CD4-positive, alpha-beta T cell treated with Interleukin-15 for 4 hours (primary cell): ENCODE measurements around the gene USP3.

ENCODE experiments used
- DNase-seq: peaks from one replicate; pipeline ENCODE4 v3.0.0-alpha.2; 2020; ENCODE audit warnings: low spot score

USP3 gene

DNA sequence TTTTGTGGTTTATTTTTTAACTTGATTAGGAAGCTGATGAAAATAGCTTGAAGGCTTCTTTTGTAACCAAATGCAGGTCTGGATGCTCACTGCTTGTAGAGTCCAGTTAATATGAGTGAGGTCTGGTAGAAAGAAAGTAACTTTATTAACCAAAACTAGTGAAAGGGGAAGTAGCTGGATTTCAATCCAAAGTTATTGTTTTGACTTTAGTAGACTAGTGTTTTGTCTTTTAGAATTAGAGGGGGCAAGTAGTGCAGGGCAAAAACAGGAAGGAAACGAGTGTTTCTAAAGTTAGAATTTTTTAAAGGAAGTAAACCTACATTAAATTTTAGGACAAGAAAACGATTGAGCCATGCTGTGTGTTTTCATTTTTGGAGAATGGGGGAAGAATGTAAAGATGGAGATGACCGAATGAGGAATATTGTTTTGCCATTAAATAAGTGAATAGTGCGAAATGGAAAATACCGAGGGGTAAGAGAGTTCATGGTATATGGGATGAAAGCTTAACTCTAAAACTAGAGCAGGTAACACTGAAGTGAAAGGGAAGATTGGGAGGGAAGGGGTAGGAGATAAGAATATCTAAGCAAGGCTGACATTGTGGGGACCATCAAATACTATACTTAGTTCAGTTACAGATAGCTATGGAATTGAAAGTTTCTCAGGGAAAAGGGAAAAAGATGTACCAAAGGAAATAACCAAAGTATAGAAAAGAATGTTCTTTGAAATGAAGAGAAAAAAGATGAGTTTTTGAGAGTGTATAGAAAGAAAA is 40.0 kb downstream of the USP3 start:
- DNase-seq, result no peak

DNA sequence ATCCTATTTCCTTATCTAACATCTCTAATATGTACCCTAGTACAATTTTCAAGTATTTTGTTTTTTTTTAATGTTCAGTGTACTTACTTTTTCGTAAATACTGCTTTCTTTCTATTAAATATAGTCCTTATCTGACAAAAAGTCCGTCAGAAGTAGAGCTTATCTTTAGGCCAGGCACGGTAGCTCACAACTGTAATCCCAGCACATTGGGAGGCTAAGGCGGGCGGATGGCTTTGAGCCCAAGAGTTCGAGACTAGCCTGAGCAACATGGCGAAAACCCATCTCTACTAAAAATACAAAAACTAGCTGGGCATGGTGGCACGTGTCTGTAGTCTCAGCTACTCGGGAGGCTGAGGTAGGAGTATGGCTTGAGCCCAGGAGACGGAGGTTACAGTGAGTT is 41.1 kb downstream of the USP3 start:
- DNase-seq, result no peak

DNA sequence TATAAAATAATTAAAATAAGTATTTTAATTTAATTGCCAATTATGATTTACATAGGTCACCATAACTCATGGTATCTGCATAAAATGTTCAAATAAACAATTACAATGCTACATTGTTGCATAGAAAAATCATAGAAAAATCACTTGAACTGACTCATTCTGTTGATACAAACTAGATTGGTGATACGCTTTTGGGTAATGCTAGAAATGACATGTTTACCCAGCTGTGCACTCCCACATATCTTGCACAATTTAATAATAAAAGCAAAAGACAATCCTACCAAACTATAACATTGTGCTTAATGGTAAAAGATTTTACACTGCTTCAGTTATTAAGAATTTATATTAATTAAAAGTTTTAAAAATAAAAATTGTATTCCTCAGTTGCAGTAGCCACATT is 47.0 kb downstream of the USP3 start:
- no peak for DNase-seq

DNA sequence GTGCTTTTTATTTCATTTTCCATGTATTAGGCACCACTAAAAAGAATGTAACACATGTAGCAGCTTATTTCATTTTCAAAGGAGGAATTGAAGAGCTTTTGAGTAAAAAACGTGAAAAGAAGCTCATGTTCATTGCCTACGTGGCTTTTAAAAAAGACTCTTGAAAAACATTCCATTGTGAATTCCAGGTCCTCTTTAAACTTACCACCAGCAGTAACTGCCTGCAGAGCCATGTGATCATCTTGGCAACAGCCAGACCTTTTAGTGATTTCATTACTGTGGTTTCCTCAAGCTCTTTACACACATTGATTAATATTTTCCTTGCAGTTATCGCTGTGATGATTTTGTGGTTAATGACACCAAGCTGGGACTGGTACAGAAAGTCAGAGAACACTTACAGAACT is 49.0 kb downstream of the USP3 start:
- peak; percentile 14 for DNase-seq

DNA sequence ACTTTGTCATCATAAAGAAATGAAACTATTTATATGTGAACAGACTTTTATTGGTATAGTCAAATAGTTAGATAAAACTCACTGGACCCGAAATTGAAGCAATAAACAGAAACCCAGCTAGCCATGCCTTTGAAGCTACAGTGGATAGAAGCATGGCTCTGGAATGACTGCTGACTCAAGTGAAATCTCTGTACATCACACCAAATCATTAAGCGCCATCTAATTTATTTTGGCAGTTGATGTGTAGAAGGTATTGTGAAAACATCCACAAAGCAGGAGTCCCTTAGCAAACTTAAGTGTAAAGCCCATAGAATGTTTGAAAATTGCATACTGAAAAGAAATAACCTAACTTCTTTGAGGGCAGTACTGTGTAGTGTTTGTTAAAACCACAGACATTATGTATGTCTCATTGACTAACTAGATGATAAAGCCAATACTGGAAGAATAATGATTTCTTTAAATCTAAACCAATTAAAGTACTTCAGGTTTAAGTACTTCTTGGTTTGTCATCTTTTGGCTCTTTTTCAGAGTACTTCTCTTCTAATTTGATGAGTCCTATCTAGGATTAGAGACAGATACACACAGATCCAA is 50.0 kb downstream of the USP3 start:
- DNase-seq, result no peak

DNA sequence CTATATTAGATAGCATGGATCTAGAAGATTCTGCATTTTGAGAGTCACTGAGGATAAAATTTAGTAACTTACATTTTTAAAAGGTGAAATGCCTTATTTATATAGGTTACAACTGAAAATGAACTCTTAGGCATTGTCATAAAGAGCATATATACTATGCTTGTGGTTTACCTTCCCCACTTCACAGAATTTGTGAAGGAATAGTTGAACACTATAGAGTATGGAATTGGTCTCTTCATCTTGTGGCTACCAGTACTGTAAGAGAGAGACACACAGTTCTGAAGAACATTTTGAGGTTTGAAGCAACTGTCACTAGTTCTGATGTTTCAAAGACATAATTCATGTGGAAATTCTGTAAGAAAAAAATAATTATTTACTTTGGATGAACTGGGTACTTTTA is 51.1 kb downstream of the USP3 start:
- DNase-seq, result no peak

DNA sequence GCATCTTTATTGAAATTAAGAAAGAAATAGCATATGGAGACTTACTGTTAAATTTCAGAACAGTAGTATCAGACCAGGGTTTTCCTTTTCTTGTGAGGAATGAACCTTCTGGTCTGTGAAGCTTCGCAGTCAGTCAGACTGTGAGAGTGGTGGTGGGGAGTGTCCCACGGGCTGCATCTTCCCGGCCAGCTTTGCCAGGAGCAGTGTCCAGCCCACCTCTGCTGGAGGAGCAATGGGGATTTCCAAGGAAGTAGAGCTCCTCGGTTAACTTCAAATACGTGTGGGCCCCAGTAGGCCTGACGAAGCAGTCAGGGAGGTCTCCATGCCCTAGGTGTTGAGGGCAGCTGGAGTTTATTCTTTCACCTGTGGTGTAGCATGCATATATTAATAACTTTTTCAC is 51.9 kb downstream of the USP3 start:
- DNase-seq, result no peak

DNA sequence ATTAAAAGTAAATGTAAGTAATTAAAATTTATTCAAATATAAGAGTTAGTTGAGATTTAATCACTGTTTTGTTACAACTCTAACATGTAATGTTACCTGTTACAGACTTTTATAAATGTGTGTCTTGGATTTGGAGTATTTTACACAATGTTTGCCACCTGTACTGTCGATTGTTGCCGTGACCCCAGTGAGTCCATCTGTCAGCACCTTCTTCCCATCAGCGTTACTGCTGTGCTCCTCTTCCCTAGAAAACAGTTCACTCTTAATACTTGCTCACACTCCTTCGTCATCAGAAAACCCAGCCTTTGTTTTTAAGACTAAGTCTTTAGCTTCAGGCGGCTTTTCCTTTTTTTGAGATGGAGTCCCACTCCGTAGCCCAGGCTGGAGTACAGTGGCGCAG is 52.3 kb downstream of the USP3 start:
- no peak for DNase-seq

DNA sequence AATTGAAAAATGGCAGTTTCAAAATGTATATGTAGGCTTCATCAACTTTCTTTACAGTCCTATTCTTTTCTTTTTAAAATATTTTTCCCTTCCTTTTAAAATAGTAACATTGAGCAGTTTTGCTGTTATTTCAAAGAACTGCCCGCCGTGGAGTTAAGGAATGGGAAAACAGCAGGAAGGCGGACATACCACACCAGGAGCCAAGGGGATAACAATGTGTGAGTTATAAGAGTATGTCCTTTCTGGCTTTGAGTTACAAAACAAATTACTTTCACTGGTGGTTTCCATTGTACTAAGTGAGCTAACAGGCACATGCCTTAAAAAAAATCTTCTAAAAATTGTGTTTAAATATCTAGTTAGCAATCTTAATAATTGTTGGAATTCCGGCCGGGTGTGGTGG is 55.4 kb downstream of the USP3 start:
- DNase-seq, result no peak

DNA sequence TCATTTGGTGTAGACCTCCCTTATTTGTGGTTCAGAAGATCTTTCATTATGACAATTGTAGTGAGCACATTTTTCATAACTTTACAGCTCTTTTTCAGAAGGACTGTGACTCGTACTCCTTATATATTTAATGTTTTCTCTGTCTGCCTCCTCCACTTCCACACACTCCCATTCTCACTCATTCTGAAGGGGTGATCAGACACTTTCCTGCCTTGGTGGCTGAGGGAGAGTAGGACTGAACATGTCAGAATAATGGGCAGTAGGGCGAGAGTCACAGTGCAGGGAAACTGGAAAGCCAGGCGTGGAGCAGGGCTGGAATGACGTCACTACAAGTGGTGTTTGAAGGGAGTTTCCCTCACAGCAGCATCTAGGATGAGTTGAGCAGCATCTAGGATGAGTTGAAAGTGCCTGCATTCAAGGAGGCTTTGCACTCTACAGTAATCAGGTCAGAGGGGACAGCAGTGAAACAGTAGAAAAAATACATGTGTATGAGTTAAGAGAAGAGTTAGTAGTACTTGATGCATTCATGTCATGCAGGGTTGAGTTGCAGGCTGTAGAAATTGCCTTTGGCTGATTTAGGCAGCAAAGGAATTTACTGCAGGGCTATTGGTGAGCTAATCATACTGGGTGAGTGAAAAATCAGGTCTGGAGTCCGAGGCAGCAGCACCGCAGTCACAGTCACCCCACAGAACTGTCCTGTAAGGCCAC is 56.5 kb downstream of the USP3 start:
- DNase-seq, result no peak

DNA sequence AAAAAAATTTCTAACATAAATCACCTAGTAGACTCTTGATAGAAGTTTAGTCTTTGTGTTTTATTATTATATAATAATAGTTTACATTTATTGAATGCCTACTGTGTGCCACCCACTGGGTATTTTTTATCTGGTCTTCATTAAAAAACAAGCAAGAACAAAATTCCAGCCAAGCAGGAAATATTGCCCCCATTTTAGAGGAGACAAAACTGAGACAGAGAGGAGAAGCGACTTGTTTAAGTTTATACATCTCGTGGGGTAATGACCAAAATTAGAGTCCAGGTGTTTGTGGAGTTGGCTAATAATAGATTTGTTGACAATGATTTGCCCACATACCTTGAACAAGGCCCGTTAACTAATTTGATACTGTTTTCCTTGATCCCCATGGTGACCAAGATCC is 59.7 kb downstream of the USP3 start:
- DNase-seq, result no peak

DNA sequence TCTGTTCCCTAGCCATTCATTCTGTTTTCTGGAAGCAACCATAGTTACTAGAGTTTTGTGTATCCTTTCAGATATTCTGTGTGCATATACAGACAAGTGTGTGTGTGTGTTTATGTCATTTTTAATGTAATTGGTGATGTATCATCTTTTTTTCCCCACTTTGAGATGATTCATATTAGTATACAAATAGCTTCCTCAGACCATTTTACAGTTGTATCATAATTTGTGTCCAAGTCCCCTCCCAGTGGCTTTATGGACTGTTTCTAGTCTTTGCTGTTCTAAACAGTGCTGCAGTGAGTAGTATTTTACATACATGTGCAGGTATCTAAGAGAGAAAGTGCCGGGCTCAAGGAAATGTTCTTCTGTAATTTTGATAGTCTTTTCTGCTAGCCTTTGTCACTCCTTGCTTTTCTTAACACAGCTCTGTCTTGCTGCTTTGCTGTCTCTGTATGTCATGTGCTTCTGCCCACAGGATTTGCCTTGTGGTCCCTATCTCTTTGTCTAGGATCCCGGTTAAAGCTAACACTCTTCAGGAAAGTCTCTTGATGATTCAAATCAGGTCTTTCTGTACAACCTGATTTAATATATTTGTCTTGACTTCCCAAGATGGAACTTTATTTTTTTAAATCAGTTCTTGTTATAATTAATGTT is 61.3 kb downstream of the USP3 start:
- DNase-seq, result no peak

DNA sequence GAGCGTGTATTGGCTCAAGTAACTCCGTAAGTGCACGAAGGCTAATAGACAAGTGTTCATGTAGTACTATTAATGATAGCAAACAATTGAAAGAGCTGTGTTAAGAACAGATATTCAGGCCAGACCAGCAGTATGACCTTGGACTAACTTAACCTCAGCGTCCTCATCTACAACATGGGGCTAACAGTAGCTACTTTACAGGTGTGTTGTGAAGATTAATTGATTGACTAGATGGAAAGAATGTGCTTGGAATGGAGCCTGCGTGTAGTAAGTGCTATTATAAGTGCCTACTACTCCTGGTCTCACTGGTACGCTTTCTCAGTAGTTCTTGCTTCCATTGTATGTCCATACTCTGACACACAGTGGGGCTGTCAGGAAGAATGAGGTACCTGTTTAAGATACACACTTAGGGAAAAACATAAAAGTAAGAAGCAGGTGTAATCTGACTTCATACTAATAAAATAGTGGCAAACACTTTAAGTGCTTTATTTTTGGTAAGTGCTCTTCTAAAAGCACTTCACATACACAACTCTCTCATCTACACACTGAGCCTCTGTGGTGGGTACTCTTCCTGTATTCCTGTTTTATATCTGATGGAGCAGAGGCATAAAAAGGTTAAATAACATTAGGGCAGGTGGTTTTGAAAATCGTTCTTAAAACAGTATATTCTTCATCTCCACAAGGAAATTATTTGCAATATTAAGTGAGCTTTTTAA is 68.5 kb downstream of the USP3 start:
- DNase-seq, result no peak

DNA sequence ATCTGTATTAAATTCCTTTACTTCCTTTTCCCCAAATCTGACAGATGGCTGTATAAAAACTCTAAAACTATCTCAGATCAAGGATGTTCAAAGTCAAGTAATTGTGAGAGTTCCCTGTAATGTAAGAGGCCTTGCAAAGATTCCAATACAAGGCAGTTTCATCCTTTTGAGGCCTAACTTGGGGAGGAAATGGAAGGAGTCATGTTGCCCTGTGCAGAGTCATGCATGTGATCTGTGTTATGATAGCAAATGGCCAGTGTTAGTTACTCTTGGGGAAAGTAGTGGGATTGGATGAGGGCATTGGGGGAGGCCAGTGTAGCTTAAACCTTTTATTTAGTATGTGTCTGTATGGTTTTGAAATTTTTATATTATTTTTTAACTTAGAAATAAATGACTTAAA is 69.1 kb downstream of the USP3 start:
- no peak for DNase-seq

DNA sequence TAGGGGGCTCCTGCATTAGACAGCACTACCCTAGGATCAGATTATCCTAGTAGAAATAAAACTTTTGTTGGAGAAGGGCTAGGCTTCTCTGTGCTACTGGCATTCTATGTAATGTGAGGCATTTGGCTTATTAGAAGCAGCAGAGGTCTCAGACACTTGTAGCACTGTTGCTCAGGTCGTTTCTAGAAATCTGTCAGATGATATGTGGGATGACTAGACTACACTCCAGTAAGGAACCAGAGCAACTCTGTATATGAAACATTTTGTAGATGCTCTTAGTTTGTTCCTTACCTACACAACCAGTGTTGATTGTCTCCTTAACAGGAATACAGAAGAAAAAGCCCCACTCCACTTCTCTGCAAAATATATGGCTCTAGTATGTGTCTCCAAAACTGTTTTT is 70.9 kb downstream of the USP3 start:
- DNase-seq, result no peak

DNA sequence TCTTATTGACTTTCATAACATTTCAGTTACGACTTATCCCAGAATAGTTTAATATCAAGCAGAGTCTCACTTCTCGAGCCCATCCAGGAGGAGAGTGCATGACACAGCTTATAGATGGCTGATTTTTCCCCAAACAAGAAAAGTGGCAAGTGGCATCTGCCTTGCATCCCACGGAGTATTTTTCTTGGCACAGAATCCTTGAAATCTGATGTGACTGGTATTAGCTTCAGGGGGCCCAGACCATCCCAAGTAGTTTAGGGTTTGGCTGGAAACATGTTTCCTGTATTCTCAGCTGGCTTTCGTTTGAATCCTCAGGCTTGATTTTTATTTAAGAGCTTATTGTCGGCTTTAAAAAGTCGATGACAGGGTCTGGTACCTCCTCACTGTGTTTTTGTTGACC is 72.0 kb downstream of the USP3 start:
- no peak for DNase-seq

DNA sequence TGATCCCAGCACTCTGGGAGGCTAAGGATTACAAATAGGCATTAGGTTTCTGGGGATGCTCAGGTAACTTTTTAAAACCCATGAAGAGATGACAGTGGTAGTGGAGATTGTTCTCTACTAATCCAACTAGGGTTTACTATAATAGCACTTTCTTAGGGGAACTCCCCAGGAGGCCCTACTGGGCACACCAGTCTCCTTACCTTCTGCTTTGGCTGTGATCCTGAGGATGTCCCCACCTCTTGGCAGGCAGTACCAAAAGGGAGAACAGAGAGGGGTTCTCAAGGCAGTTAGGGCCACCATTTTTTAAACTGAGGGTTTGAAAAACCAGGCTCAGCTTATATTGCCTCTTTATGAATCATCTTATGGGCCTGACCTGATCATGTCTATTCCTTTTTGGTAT is 77.8 kb downstream of the USP3 start:
- no peak for DNase-seq

DNA sequence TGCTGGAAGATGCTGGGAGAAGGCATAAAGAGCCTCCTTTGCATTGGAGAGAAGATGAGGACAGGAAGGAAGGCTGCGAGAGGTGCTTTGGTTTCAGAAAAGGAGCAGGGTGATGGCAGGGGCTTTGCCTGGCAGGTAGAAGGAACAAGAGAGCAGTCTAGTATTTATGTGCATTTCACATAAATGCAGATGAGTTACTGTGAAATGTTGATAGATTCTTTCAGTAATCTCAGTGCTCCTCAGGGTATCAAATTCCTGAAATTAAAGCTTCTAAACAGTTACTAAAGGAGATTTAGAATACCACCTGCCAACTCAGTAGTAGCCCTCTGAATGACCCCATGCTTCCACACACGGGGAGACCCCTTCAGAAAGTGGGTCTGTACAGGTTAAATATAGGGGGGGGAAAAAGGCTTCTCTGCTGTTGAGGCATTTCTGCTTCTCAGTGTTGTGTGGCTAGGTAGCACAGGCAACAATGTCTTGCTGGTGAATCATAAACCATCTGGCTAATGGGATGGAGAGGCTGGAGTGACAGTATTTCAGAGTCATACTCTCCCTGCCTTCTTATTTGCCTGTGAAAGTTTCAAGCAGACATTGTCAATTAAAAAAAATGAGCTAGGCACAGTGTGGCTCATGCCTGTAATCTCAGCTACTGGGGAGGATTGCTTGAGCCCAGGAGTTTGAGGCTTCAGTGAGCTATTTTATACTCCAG is 78.5 kb downstream of the USP3 start:
- DNase-seq, result no peak

DNA sequence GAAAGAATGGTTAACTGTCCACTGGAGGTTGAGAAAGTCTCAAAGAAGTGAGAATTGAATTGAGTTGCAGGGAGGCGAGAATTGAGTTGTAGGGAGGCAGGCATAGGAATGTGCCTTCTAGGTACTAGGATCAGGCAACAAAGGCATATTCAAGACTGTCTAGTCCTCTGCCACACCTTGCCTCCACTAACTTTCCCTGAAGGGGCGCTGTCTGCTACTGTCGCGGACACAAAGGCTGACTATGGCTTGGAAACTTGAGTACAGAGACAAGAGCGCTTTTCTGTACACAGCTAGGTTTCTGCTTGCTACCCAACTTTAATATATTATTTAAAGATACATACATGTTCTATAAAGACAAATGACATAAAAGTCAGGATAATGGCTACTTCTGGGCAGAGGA is 82.4 kb downstream of the USP3 start:
- no peak for DNase-seq

DNA sequence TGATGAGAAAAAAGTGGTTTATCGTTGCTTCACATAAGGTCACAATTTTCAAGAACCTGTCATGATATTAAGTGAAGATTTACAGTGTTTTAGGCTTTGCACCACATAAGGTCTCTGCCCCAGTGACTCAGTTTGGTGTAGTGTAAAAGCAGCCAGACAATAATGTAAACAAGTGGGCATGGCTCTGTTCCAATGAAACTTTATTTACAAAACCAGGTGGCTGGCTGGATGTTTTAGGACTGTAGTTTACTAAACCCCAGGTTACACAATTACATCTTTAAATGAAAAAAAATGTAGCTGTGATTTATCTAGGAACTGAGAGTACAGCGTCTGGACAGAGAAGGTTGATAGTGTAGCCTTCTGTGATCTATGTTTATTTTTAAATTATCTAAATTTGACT is 83.1 kb downstream of the USP3 start:
- no peak for DNase-seq

DNA sequence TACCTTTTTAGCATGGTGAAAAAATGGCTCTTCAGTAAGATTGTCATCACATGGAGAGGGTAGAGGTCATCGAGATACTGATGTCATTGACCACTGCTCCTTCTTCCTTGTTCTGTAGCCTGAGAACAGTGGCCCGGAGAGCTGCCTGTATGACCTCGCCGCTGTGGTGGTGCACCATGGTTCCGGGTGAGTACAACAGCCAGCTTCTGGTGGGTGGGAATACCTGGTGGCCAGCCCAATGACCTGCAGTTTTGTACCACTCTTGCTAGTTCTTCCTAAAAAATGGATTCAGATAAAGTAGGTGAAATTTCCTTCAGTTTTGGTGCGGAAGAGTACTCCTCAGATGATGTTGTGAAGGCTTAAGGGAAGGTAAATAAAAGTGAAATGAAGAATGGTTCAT is 84.4 kb downstream of the USP3 start:
- DNase-seq, result no peak
